Occipital lobe (tissue), 2 donors: Measurements from ENCODE around the gene RAB12. TPM values are rescaled to one million over a fixed set of nuclear protein-coding genes. Genes with fewer than 3 reads are reported as not detected.
"Not testable (repeated sequence)": the region's sequence is repeated elsewhere in the genome, so short reads cannot be mapped to it uniquely, and the experiment has no call there.

ENCODE experiments used
- DNase-seq: peaks from one replicate; lab custom pipeline; 2025; lab: John Stamatoyannopoulos, UW
- total RNA-seq: library from RNA; depleted of rRNA; stranded (reverse); fragments of >200 nt; gene quantifications from one replicate; pipeline ENCODE4 v1.2.3, GENCODE V29; 2014

Gene RAB12
- total RNA-seq, 1 donor from 2014 or later = 113 TPM

DNA sequence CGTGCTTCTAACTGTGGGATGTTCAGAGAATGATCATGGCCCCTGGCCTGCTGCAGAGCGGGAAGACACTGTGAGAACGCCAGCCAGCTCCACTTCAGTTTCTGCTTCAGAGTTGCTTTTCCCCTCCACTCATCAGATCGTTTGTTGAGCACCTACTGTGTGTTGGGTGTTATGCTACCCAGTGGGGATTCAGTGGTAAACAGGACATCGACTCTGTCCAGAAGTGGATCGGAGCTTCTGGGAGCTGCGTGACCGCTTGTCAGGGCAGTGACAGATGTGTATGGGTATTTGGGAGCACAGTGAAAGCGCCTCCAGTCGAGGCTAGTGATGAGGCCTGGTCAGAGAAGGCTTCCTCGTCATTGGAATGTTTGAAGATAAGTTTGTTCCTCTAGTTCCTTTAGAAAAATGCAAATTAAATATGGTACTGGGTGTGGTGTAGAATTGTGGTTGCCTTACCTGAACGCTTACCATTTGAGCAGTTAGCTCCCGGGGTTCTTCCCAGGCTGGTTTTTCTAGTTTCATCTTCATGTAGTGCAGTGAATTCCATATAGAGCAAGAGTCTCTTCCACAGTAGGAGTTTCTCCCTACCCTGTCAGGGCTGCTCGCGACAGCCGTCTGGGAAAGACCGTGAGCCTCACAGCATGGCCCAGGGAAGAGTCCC, 2.8 kb downstream of the RAB12 start:
- no peak for DNase-seq

DNA sequence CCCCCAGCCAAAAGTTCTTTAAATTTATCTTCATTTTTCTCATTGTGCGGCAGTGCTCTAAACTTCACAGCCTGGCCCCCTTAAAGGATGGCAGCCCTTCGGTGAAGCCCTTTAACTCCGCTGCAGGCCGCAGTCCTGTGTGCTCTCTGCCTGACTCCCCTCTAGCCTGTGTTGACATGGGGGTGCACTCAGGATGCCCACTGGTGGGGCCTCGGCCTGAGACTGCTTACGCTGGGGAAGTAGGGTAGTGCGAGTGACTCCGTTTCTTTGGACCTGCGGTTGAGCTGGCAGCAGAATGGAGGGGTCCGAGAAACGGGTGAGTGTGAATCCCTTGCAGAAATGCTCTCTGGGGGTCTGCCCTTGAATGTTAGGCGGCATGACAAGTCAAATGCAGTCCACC, 5.6 kb downstream of the RAB12 start:
- no peak for DNase-seq

DNA sequence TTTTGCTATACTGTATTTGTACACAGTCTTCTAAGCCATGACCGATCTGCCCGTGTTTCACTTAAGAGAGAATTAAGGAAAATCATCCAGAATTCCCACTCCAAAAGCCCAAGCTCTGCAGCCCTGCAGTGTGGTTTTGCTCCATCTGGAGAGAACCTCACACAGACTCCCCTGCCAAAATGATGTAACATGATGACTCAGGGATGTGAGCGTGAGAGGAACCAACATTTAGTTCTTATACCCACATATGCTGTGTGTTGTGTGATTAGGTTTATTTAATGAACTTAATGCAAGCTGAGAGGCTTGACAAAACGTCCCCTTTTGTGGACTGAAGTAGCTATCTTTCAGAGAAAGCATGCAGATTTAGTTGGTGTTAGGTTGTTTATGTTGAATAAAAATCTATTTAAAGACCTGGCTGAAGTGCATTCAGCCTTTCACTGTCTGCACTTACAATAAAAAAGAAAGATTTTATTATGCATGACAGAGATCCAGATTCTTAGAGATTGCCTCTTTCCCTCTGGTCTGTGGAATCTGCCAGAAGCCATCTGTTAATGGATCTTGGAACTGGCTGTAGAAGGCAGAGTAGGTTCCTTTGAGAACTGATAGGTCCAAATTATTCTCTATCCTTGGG, 6.3 kb downstream of the RAB12 start:
- DNase-seq = peak; percentile 44

DNA sequence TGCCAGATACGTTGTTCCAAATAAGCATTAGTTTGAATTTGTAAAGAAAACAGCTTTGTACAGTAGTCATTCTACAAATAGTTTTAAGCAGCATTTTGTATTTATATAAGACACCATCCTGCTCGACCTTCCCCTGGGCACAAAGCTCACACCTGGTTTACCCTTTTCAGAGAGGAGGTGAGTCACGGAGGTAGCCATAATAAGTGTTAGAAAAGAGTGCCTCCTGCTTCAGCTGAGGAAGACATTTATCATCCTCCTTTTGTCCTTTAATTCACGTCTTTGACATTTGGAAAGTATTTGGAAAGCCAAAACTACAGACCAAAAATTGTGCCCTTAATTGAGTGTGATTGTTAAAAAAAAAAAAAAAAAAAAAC, 6.8 kb downstream of the RAB12 start:
- no peak for DNase-seq

DNA sequence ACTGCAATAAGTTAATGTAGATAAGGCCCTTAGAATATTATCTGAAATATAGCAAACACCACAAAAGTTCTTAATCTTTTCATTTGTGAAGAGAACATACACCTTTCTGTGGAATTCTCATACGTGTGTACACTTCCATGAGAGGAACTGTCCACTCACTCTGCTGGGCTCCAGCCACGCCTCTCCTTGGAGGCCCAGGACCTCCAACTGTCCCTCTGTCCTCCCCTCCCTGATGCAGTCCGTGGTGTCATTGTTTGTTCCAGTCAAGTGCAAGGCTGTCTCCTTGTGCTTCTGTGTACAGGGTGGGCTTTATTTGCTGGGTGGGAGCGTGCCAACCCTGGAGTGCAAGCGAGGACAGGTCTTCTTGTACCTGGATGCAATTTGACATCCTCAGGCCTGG, 8.7 kb downstream of the RAB12 start:
- DNase-seq = no peak

DNA sequence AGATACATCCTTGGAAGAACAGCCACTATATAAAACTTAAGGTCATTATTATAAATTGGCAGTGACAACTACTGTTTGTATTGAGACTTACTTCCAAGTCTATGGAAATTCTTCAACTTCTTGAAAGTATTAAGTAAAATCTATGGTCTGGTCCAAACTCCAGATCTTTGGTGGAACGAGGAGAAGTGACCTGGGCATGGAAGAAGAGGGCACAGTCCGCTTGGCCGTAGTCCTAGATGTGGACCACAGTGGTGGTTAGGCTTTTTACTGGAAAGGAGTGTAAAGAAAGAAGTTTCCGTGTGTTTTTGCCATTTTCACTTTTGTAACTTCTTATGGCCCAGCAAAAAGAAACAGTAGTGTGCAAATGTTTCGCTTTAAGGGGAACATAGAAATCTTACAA, 9.8 kb downstream of the RAB12 start:
- DNase-seq = no peak

DNA sequence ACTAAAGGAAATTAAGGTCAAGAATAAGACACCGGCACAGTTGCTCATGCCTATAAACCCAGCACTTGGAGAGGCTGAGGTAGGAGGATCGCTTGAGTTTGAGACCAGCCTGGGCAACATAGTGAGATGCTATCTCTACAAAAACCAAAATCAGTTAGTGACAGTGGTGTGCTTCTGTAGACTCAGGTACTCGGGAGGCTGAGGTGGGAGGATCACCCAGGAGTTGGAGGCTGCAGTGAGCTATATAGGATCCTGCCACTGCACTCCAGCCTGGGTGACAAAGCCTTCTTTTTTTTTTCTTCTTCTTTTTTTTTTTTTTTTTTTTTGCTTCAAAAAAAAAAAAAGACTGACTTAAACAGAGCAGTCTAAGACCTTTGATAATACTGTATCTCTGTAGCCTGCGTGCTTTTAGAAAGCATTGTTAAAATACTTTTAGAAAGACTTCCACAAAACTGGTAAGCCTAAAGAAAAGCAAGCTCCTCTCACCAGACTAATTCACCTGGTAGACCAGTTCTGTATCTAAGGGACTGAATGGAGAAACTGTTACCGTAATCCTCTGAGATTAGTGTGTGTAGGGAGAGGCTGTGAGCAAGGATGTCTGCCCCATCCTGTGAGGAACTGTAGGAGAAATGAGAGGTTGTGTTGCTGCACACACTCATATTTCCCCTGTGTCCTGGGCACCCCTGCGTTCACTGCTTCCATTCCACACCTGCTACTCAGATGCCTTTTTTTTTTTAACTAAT, 10.8 kb downstream of the RAB12 start:
- DNase-seq = no peak

DNA sequence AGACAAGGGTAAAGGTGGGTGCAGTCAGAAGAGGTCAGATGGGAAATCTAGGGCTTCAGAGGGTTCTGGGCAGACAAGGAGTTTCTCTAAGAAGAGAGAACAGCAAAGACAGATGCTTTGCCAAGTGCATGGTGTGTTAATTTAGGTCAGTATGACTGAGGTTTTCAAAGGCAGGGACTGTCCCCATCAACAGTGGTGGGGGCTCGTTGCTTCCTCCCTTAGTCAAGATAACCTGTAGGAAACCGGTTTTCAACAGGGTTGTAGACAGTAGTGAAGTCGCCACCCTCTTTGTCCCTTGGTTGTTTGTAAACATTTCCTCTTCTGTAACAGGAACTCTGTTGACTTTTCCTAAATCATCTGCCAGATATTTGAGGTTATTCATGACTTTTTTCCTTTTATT, 11.6 kb downstream of the RAB12 start:
- DNase-seq = no peak

DNA sequence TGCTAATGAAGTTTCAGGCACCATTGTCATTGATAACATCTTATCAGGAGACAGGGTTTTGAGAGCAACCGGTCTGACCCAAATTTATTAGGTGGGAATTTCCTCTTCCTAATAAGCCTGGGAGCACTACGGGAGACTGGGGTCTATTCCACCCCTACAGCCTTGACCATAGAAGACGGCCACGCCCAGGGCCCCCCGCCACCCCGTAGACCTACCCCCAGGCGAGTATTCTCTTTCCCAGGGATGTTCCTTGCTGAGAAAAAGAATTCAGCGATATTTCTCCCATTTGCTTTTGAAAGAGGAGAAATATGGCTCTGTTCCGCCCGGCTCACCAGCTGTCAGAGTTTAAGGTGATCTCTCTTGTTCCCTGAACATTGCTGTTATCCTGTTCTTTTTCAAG, 13.4 kb downstream of the RAB12 start:
- not testable (repeated sequence) for DNase-seq

DNA sequence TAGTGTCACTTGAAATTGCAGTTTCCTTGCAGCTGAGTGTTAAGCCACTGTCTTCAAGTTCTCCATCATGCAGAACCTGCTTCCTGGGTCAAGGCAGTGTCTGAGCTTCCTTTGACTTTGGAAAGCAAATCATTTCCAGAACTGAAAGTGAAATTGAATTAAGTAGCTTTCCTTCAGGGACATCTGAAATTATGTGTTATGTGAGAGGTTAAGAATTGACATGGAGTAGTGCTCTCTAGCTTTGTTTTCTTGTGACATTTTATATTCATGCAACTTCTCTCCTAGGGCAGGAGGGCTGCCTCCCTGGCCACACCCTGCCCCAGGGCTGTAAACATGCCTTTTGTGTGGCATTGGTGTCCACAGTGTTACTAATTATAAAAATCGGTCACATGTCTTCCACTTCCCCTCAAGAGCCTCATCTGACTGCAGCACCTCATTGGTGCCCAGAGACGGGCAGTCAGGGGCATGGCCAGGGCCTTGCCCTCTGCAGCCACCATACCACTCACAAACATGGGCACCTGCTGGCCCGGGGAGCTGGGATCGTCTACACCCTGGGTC, 14.4 kb downstream of the RAB12 start:
- no peak for DNase-seq

DNA sequence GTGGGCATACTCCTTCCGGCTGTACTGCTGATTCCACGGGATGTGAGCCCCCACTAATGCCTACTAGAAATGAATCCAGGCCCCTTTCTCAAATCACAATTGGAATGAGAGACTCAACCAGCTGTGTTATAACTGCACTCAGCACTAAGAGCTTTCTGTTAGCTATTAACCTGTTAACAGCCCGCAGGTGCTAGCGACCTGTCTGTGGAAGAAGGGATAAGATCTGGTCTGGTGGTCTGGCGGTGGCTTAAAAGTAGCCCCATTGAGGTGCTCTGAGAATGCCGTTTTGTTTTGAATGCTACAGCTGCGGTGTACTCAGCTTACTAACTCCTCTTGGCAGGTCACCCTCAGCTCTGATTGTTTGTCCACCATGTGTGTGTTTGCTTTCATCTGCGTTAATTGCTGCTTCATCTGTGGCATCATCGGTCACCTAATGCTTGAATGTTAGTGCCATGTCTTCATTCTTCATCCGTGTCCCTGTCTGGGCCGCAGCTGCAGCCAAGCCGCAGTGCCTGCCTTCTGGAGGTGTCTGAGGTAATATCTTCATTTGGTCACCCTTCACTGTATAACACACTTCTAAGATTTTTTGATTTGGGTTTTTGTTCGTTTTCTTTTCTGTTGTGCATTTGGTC, 16.3 kb downstream of the RAB12 start:
- DNase-seq = no peak

DNA sequence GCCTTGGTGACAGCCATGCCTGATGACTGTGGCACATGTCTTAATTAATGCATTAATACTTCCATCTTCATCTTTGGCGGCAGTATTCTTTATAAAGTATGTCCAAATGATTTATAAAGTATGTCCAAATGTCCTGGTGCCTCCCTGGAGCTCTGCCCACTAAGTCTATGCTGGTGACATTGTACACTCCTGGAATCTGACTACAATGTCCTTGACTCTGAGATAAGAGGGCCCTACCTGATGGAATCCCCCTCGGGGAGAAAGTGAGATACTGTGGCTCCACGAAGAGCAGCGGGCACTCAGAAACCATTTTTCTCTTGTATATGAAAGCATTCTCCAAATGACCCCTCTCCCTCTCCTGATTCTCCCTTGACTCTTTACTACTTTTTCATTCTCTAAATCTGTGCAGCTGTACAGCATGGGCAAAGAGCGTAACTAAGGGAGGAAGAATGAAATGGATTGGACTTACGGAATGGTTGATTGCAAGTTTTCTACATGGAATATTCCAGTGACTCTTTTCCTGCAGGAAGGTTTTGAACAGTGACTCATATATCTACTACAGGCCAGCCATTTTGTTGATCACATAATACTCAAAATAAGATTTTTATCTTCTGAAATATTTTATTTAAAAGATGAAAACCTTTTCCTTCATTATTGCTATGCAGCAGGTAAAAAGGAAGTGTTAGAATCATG, 17.3 kb downstream of the RAB12 start:
- no peak for DNase-seq

DNA sequence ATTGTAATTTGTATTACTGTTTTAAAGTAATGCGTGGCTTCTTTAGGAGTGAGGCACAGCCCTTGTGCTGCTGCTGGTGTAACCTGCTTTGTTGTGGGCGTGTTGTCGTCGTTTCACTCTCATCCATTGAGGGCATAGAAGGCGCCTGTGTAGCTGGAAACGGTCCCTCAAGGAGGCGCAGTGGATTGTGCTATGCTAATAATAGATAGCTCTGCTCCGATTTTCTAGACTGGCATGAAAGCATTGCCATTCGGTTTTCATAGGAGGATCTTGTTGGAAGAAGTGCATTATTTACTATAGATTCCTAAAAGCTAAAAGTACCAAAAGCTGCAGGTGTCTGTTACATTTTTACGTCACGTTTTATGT, 17.9 kb downstream of the RAB12 start:
- peak; percentile 30 for DNase-seq

DNA sequence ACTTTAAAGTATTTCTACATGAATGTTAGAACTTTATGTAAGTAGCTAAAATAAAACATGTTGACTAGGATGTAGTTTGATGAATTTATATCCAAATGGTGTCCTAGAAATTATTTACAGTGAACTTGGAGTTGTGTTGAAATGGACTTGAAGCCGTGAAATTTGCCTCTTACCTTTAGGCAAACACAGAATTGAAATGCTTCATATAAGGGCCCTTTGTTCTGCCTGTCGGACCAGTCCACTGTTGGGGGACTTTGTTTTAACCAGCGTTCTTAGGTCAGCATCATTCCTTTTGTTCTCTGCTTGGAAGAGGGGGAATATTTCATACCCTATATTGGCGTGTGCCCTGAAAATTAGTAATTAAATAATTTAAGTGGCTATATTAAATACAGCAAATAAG, 18.3 kb downstream of the RAB12 start:
- no peak for DNase-seq

DNA sequence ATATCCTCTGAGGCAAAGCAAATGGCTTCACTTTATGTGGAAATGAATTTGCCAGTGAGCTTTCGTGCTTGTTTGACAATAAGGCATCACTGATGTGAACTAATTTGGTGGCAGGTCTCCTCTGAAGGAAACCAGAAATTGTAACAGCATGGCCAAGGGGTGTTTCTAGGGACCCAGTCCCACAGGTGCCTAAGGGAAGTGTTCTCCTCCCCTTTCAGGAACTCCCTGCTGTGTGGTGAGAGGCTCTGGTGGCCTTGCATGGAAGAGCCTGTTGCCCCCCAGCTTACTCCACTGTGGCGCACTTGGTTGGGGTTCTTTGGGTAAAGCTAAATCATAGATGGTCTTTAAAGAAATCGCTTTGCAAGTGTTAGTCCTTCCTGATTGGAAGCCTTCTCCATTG, 20.4 kb downstream of the RAB12 start:
- DNase-seq = no peak

DNA sequence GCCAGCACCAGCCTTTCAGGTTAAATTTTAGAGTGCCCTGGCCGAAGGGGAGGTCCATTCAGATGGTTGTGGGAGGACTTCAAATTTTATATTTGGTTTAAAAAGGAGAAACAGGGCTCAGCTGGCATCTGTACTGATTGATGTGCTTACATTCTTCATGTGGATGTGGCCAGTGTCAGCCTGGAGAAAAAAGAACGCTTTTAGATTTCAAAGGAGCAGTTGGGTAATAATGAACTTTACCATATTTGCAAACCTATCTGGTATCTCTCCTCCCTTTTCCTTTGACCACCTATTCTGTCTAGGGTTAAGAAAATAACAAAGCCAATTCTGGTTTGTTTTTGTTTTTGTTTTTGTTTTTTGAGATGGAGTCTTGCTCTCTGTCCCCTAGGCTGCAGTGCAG, 21.3 kb downstream of the RAB12 start:
- no peak for DNase-seq

DNA sequence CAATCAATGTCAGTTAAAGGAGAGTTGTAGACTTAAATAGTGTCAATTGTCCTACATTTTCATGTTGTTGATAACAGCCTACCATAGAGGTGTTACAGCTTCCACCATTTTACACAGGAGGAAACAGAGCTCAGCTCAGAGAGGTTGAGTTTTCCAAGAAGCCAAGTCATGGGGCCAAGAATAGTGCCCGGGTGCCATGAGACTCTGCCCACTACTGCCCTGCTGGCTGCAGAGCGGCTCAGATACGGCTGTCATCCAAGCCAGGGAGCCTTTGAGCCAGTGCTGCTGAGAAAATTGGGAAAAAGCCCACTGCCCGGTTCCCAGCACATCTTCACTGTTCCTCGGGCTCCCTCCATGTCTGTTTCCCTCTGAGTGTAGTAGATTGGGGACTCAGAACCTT, 22.0 kb downstream of the RAB12 start:
- no peak for DNase-seq

DNA sequence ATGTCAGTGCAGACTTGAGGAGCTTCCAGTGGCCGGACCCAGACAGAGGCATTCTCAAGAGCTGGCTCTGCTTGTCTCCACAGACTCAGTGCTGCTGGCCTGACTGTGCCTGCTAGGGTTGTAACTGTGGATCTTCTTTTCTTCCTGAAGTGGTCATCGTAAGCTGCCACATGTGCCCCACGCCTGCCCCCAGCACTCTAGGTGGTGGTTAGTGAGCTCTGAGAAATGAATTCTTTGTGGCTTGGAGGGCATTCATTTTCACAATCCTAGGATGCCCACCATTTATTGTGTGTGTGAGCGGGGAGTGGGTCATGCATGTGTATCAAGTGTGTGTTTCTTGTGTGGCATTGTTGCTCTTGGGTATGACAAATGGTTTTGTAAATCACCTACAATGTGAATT, 23.1 kb downstream of the RAB12 start:
- no peak for DNase-seq

DNA sequence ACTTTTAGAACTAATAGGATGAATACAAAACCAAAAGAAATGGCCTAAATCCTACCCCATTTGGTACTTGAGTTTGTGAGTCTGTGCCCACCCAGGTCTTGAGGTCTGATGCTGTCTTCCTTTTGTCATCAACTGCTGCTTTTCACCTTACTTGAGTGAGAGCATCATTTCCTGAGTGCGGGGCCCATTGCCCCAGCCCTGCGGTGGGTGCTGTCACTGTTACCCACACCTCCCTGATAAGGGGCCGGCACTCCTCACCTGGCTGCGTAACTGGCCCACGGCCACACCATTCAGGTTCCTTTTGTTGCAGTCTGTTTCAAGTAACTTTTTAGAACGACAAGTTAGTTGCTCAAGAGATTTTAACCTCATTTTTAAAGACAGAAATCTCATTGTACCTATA, 25.3 kb downstream of the RAB12 start:
- no peak for DNase-seq

DNA sequence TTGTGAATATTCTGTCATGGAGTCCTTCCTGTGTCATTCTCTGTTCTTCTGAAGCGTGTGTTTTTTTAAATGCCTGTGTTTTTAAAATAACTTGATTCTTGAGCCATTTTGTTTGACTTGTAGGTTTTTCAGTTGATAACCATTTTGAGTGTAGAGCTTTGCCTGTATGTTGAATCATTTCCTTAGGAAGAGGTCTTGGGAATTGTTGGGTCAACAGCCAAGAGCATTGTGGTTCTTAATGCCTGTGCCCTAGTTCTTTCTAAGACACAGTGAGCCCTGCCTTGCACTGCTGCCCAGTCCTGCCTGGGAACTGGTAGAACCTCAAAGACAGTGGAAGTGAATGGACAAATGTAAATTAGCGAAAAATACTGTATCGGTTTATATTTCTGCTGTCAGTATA, 25.9 kb downstream of the RAB12 start:
- no peak for DNase-seq

DNA sequence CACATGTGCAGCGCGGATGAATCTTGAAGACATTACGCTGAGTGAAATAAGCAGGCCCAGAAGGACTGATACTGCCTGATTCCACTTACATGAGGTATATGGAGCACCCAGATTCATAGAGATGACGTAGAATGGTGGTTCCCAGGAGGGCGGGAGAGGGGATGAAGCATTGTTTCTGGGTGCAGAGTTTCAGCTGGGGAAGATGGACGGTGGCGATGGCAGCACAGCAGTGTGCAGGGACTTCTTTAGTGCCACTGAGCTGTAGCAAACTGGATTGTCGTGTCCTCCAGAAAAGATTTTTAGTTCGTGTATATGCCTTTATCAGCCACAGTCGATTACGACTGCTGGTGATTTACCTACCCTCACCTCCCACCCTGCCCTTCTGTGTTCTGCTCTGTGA, 30.5 kb downstream of the RAB12 start:
- no peak for DNase-seq
